Measurements from ENCODE around the gene RAI14.
"Not testable (repeated sequence)": the region's sequence is repeated elsewhere in the genome, so short reads cannot be mapped to it uniquely, and the experiment has no call there.

The RAI14 gene

DNA sequence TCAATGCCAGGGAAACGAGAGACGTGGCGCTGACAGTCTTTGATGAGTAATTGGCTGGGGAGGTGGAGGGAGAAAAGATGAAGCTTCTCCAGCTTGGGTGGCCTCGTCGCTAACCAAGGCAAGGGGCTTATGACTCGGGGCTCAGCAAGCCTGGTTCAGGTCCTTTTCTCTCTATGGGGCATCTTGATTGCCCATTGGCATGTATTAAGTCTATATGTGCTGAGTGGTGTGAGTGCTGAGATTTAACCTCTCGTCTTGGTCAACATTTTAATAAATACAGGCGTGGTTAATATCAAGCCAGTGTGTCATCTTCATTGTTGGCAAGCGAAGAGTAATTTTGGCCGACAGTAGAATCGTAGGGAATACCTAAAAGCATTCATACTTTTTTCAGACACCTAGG lies 85.9 kb downstream of the RAI14 start:
- no peak for DNase-seq (ENCODE audit: extremely low read depth, low read depth)

DNA sequence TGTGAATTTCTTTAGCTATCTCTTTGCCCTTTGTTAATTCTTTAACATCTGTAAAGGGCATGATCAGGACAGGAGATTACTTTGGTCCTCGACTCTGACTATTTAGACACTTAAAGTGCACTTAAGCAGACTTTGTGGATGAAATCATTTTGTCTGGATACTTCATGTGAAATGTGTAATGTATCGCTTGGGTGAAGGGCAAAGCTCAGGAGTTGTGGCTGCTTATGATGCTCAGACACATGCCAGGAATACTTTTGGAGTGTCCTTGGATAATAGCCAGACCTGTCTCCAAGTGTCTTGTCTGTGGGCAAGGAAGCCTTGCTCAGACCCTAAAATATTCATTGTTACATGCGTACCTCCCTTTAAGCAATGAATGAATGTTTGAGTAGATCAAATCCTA lies 87.8 kb downstream of the RAI14 start:
- DNase-seq (ENCODE audit: extremely low read depth, low read depth) = peak; percentile 70
- H3K4me3 ChIP-seq (replicated peaks; ENCODE audit: low read depth, low read length) = no peak overlapping the region

More for the DNA sequence above, 85.9 kb downstream of the RAI14 start:
- H3K4me3 ChIP-seq (replicated peaks; ENCODE audit: low read depth, low read length) = no peak overlapping the region
- no peak for TF ChIP-seq CTCF (IDR thresholded peaks at IDR 0.05; ENCODE audit: low read depth, low read length, missing control alignments)

GRCh38 chr5:34748431-34748830 lies 92.3 kb downstream of the RAI14 start:
- no peak for DNase-seq (ENCODE audit: extremely low read depth, low read depth)
- no peak for TF ChIP-seq CTCF (IDR thresholded peaks at IDR 0.05; ENCODE audit: low read depth, low read length, missing control alignments)
- H3K4me3 ChIP-seq (replicated peaks; ENCODE audit: low read depth, low read length) = no peak overlapping the region

More for the DNA sequence above, 87.8 kb downstream of the RAI14 start:
- no peak for TF ChIP-seq CTCF (IDR thresholded peaks at IDR 0.05; ENCODE audit: low read depth, low read length, missing control alignments)

DNA sequence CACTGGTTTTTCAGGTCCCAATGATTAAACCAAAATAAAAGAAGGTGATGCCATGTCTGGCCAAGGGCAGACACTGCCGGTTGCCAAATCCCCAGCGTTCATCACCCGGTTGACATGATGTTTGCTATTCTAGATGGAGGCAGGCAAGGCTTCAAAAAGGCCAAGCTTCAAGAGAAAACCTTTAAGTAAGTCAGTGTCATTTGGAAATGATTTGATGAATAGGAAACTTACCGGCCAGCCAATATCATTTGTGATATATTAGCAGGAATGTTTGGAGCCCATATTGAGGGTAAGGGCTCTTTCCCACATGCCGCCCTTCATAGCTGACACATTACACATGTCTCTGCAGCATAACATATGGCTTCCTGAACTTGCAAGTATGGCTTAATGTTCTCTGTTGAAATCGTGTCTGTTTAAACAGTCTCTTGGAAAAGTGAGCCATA lies 93.3 kb downstream of the RAI14 start:
- H3K4me3 ChIP-seq (replicated peaks; ENCODE audit: low read depth, low read length) = no peak overlapping the region
- DNase-seq (ENCODE audit: extremely low read depth, low read depth) = no peak
- no peak for TF ChIP-seq CTCF (IDR thresholded peaks at IDR 0.05; ENCODE audit: low read depth, low read length, missing control alignments)

DNA sequence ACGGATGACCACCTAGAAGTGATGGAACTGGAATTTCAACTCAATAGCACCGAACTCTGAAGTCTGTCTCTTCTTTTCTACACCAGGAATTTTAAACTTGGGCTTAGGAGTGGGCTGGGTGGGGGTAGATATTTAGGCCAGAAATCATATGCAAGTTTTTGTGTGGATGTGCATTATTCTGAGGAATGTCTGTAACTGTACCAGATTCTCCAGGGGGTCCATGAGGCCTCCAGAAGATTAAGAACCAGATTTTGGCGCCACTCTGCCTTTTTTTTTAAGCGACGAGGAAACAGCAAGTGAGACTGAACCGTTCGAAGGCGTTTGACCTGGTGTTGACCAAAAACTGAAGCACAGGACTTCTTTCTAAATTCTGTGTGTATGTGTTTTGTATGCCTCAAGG lies 94.1 kb downstream of the RAI14 start:
- no peak overlapping the region for H3K4me3 ChIP-seq (replicated peaks; ENCODE audit: low read depth, low read length)
- no peak for TF ChIP-seq CTCF (IDR thresholded peaks at IDR 0.05; ENCODE audit: low read depth, low read length, missing control alignments)
- DNase-seq (ENCODE audit: extremely low read depth, low read depth) = no peak

DNA sequence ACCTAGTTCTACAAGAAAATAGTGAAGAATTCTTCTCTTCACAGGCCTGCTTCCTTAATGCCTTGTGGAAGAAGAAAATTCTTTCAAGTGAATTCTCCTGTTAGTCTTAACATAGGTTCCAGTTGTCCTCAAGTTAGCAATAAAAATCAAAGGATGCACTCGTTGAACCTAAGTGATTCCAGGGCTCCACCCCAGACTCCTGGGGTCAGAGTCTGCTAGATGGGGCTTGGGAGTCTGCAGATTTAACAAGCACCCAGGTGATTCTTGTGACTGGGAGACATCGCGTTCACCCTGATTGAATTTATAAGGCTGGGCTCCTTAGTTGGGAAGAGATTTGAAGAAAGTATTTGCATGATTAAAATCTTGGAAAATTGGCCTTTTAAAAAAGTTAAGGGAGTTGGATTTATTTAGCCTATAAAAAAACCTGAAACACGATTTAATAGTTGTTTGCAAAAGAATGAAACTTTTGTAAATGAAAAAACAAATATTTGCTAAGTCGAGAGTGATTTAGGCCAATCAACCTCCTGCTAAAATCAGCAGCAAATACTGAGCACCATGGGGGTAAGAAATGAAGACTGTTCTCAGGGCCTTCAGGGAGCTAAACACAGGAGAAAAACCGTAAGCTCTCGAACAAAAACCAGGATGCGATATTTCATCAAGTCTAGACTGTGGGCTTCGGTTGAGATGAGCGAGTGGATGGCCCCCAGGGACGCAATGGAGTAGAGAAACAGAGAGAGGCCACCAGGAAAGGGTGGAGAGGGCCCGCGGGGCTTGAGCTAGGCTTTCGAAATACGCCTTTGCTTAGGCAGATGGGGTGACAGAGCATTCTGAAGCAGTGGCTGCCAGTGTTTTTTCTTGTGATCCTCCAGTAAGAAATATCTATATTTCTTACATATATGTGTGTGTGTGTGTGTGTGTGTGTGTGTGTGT lies 95.9 kb downstream of the RAI14 start:
- no peak for TF ChIP-seq CTCF (IDR thresholded peaks at IDR 0.05; ENCODE audit: low read depth, low read length, missing control alignments)
- no peak overlapping the region for H3K4me3 ChIP-seq (replicated peaks; ENCODE audit: low read depth, low read length)
- no peak for DNase-seq (ENCODE audit: extremely low read depth, low read depth)

- not testable (repeated sequence) for H3K4me3 ChIP-seq (replicated peaks; ENCODE audit: low read depth, low read length); DNase-seq (ENCODE audit: extremely low read depth, low read depth)
Observed at GRCh38 chr5:34753236-34753635, 97.1 kb downstream of the RAI14 start.

Measured in HFF-Myc (cell line).